ENCODE data around the gene NKRF. TPM values are rescaled to one million over a fixed set of nuclear protein-coding genes. Genes with fewer than 3 reads are reported as not detected.

NKRF gene
- total and polyA plus RNA-seq, 7 donors = 3.6 to 8.1 (median 6.0) TPM

GRCh38 chrX:119607018-119607389 is 780 bp upstream of the NKRF start:
- 36 to 58% (median 46%) methylated on average over 7 of the region's 7 CpGs for WGBS, 3 donors
- no peaks in the 10 kb centered on the region for H3K27me3 ChIP-seq (ENCODE audit: insufficient read depth in 3 of 3, low read length in 2 of 3)
- intact Hi-C loops (cut with DNase I) = loop anchor here in 1 of 2 donors (10.0 kb wide), 1 partner anchor 92 kb away; no protein-coding TSS in a partner anchor
- peak overlapping the region; percentile 79 for H3K27ac ChIP-seq
- no peak for DNase-seq
- no peaks in the 10 kb centered on the region for H3K4me1 ChIP-seq
- no peaks in the 10 kb centered on the region for H3K9me3 ChIP-seq
- H3K36me3 ChIP-seq (ENCODE audit: insufficient read depth in 1 of 2, low read depth in 1 of 2) = no peaks in the 10 kb centered on the region
- peak overlapping the region; percentile 71 for H3K4me3 ChIP-seq
- ATAC-seq = peak in 1 of 4 donors; percentile 7
- no peak for TF ChIP-seq CTCF (IDR thresholded peaks at IDR 0.05)

GRCh38 chrX:119605464-119606279 is 552 bp downstream of the NKRF start:
- Histone ChIP-seq H3K9me3 (no peaks in the 10 kb centered on the region), H3K27me3 (ENCODE audit: insufficient read depth in 3 of 3, low read length in 2 of 3) (no peaks in the 10 kb centered on the region), H3K4me3 (peak overlapping the region; percentile 71), H3K36me3 (ENCODE audit: insufficient read depth in 1 of 2, low read depth in 1 of 2) (no peaks in the 10 kb centered on the region), H3K27ac (peak overlapping the region; percentile 79), H3K4me1 (no peaks in the 10 kb centered on the region)
- DNase-seq (peak; percentile 47 to 74), ATAC-seq (peak; percentile 72 to 81 (median 77))
- intact Hi-C loops (cut with DNase I) = loop anchor here in 1 of 2 donors (10.0 kb wide), 1 partner anchor 91 kb away; no protein-coding TSS in a partner anchor
- TF ChIP-seq CTCF (IDR thresholded peaks at IDR 0.05) = no peak
- WGBS, 3 donors = 1 to 36% (median 3%) methylated on average over 24 to 66 of the region's 68 CpGs

GRCh38 chrX:119604766-119605463 is 1.3 kb downstream of the NKRF start:
- 26 to 40% (median 34%) methylated on average over 16 to 17 of the region's 17 CpGs for WGBS, 3 donors
- Histone ChIP-seq H3K4me1 (no peaks in the 10 kb centered on the region), H3K27me3 (ENCODE audit: insufficient read depth in 3 of 3, low read length in 2 of 3) (no peaks in the 10 kb centered on the region), H3K36me3 (ENCODE audit: insufficient read depth in 1 of 2, low read depth in 1 of 2) (no peaks in the 10 kb centered on the region), H3K9me3 (no peaks in the 10 kb centered on the region), H3K27ac (no peak overlapping the region), H3K4me3 (peak overlapping the region; percentile 71)
- ATAC-seq (no peak), DNase-seq (no peak)
- intact Hi-C loops (cut with DNase I) = loop anchor here in 1 of 2 donors (10.0 kb wide), 1 partner anchor 90 kb away; no protein-coding TSS in a partner anchor
- TF ChIP-seq CTCF (IDR thresholded peaks at IDR 0.05) = no peak

- intact Hi-C loops (cut with DNase I) = loop anchor here in 1 of 2 donors (10.0 kb wide), 1 partner anchor 88 kb away; no protein-coding TSS in a partner anchor
- WGBS, 3 donors = 59 to 74% (median 64%) methylated on average over 9 of the region's 9 CpGs
- H3K27ac ChIP-seq = no peak overlapping the region
- H3K9me3 ChIP-seq = no peaks in the 10 kb centered on the region
- no peak for ATAC-seq
- no peaks in the 10 kb centered on the region for H3K36me3 ChIP-seq (ENCODE audit: insufficient read depth in 1 of 2, low read depth in 1 of 2)
- H3K4me1 ChIP-seq = no peaks in the 10 kb centered on the region
- no peak for DNase-seq
- H3K4me3 ChIP-seq = no peak overlapping the region
- H3K27me3 ChIP-seq (ENCODE audit: insufficient read depth in 3 of 3, low read length in 2 of 3) = no peaks in the 10 kb centered on the region
- no peak for TF ChIP-seq CTCF (IDR thresholded peaks at IDR 0.05)
These were observed 3.4 kb downstream of the NKRF start for GRCh38 chrX:119602701-119603255.
